NB4 (cell line): ENCODE results near the gene LEPROT.

Experiments used
- DNase-seq: peaks from one replicate; pipeline ENCODE4 v3.0.0; 2010; ENCODE audit warnings: low read depth
- H3K4me3 ChIP-seq: one replicate; pipeline ENCODE4 v1.5.1; 2011; ENCODE audit warnings: mild to moderate bottlenecking, low read depth, low read length, moderate library complexity
- CTCF ChIP-seq: IDR thresholded peaks from one replicate; pipeline ENCODE4 v1.5.1; 2012; ENCODE audit warnings: low read depth, low read length
- MAX ChIP-seq: IDR thresholded peaks from 2 replicates; pipeline ENCODE4 v1.6.1; 2011; ENCODE audit warnings: low read depth, low read length
- MYC ChIP-seq: IDR thresholded peaks from 2 replicates; pipeline ENCODE4 v1.6.1; 2011; ENCODE audit warnings: low read depth, low read length
- POLR2A ChIP-seq: IDR thresholded peaks from 2 replicates; pipeline ENCODE4 v1.6.1; 2011; ENCODE audit warnings: mild to moderate bottlenecking; ENCODE audit not compliant: insufficient read length; ENCODE audit errors: extremely low read depth

The LEPROT gene

GRCh38 chr1:65470766-65471165 is 50.3 kb downstream of the LEPROT start:
- DNase-seq, result no peak
- no peak overlapping the region for H3K4me3 ChIP-seq
- no peak for TF ChIP-seq CTCF

GRCh38 chr1:65471213-65471833 is 50.9 kb downstream of the LEPROT start:
- TF ChIP-seq CTCF, result no peak
- no peak for TF ChIP-seq POLR2A
- no peak for TF ChIP-seq MYC
- no peak for TF ChIP-seq MAX
- H3K4me3 ChIP-seq, result no peak overlapping the region
- DNase-seq, result no peak

- H3K4me3 ChIP-seq, result no peak overlapping the region
- TF ChIP-seq CTCF (no peak), POLR2A (no peak), MAX (no peak), MYC (no peak)
- DNase-seq, result no peak
Observed at GRCh38 chr1:65471861-65472332, 51.4 kb downstream of the LEPROT start.

GRCh38 chr1:65476327-65476726 is 55.9 kb downstream of the LEPROT start:
- H3K4me3 ChIP-seq, result no peak overlapping the region
- no peak for TF ChIP-seq POLR2A
- no peak for TF ChIP-seq CTCF
- no peak for TF ChIP-seq MYC
- no peak for TF ChIP-seq MAX
- no peak for DNase-seq

- no peak for TF ChIP-seq MAX
Observed at GRCh38 chr1:65477414-65478378, 57.2 kb downstream of the LEPROT start.

GRCh38 chr1:65478379-65479026 is 58.0 kb downstream of the LEPROT start:
- no peak overlapping the region for H3K4me3 ChIP-seq
- TF ChIP-seq CTCF, result no peak
- no peak for TF ChIP-seq MAX
- no peak for TF ChIP-seq POLR2A
- no peak for TF ChIP-seq MYC
- no peak for DNase-seq

More at GRCh38 chr1:65477414-65478378, 57.2 kb downstream of the LEPROT start:
- DNase-seq, result no peak
- H3K4me3 ChIP-seq, result no peak overlapping the region
